Activated CD4-positive, CD25-positive, alpha-beta regulatory T cell treated with anti-CD3 and anti-CD28 coated beads, Interleukin-2, amount 50 U/mL, for 16 hours (primary cell): ENCODE data around the gene UGT2B7.
"Not testable (repeated sequence)": the region's sequence is repeated elsewhere in the genome, so short reads cannot be mapped to it uniquely, and the experiment has no call there.

ENCODE experiments used
- DNase-seq: peaks from one replicate; pipeline ENCODE4 v3.0.0-alpha.2; 2020; ENCODE audit warnings: low read depth, low spot score

UGT2B7 gene

DNA sequence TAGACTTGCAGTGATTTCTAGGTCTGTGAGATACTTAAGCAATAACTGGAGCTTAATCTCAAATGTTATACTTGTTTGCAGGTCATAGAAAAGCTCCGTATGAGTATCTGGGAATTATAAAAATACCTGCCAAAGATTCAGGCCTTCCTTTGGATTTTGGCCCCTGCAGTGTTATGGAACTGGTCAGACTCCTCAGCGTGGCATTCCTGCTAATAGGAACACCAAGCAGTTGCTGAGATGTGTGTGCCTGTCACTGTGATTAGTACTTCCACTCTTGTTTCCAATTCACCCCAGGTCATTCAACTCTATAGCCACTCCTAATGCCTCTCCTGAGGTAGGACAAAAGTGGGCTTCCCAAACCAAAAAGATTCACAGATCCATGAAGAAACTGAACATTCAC lies 7.8 kb upstream of the UGT2B7 start:
- no peak for DNase-seq

DNA sequence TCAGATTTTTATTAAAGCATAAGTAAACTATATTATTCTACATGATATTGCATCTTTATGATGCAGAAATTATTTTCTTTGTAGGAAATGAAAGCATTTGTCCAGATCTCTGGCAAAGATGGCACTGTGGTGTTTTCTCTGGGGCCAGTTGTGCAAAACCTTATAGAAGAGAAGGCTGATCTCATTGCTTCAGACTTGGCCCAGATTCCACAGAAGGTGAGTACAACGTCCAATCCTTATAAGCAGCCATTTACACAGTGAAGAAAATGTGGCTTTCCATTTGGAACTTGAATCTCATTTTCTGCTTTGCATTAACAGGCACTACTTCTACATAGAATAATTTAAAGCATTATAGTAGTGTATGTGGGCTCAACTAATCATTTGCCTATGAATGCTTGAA lies 6.9 kb upstream of the UGT2B7 start:
- no peak for DNase-seq

DNA sequence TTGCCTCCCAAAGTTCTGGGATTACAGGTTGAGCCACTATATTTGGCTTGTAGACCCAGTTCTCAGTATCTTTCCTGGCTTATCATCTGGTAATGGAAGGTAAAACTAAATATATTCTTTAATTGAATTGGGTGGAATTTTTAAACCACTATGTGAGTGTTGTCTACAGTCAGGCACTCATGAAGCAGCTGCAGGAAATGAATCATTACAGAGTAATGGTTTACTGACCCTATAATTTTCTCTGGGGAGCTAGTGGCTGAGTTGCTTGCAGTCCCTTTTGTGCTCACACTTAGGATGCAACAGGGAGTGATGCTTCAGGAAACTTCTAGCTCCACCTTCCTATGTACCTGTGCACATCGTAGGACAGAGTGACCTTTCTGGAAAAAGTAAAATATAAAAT lies 4.1 kb upstream of the UGT2B7 start:
- DNase-seq, result no peak

DNA sequence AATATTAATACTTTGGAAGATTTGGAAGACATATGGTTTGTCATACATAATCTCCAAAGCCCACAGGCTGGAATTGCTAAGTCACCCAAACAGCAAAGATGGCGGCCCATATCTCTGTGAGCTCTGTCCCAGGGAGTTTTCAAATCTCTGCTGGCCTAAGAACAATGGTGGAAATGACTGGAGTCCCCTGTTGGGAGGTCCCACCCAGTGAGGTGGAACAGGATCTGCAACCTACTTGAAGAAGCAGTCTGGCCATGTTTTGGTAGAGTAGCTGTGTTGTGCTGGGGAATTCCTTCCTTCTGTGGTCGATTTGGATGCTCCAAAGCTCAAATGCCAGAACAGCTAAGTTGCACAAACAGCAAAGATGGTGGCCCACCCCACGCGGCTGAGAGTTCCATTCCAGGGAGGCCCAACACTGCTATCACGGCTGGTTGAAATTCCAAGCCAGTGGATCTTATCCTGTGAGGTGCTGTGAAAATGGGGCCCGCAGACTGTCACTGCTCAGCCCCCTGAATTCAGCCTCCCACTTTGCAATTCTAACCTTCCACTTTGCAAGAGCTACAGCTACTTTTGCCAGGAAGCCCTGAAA lies 3.2 kb upstream of the UGT2B7 start:
- no peak for DNase-seq

DNA sequence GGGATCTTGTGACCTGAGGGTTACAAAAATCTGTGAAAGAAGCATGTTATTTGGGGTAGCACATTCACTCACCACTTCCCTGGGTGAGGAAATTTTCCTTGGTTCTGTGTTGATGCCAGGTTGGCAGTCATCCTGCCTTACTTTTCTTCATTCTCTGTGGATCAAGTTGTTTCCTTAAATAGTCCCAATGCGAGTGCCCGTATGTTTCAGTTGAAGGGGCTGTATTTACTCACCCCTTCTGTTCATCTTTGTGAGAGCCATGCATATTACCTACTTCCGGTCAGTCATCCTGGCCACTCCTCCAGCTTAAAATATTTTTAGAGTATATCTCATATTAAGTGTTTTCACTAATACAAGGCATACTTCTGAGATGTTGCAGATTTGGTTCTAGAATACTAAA lies 2.6 kb upstream of the UGT2B7 start:
- no peak for DNase-seq

DNA sequence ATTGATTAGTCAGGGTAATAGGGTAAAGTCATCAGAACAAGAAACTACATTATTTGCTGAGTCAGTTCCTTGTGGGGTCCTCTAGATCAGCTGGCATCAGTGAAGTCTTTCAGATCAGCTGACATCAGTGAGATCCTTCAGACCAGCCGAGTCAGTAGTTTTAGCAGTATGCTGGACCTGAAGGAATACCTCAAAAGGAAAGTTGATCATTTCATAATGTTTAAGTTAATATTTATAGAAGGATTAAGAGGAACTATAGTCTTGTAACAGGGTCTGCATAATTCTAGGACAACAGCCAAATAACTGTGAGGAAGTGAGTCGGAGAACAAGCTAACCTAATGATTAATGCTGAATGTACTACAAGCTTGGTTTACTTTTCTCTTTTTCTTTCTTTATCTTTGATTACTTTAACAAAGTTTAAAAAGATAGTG lies 958 bp upstream of the UGT2B7 start:
- DNase-seq, result no peak

DNA sequence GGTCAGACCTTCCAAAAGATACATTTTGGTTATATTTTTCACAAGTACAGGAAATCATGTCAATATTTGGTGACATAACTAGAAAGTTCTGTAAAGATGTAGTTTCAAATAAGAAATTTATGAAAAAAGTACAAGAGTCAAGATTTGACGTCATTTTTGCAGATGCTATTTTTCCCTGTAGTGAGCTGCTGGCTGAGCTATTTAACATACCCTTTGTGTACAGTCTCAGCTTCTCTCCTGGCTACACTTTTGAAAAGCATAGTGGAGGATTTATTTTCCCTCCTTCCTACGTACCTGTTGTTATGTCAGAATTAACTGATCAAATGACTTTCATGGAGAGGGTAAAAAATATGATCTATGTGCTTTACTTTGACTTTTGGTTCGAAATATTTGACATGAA lies 536 bp downstream of the UGT2B7 start:
- DNase-seq, result no peak

DNA sequence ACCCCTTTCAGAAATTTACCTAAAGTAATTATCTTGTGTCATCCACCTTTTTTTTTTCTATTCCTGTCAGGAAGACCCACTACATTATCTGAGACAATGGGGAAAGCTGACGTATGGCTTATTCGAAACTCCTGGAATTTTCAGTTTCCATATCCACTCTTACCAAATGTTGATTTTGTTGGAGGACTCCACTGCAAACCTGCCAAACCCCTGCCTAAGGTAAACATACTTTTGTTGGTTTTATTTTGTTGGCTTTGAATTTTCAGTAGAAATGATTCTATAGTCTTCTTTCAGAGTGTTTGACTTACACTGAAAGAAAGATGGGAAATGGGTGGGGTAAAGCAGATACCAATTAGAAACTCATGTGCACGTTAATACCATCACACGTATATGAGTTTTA lies 2.2 kb downstream of the UGT2B7 start:
- no peak for DNase-seq

DNA sequence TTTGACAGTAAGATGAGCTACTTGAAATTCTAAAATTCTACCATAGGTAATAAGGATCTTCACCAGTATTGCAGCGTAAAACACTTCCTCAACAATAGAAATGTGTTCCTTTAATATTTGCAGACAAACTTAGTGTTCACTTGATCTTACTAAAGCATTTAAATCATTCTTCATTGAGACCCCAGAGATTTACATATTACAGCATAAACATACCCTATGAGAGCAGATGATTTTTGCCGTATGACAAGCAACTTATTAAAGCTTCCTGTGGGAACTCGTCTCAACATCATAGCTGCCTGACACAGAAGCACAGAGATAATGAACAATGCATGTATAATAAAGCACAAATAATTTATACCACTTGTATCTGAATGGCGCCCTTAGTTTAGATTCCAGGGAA lies 3.6 kb downstream of the UGT2B7 start:
- DNase-seq, result no peak

DNA sequence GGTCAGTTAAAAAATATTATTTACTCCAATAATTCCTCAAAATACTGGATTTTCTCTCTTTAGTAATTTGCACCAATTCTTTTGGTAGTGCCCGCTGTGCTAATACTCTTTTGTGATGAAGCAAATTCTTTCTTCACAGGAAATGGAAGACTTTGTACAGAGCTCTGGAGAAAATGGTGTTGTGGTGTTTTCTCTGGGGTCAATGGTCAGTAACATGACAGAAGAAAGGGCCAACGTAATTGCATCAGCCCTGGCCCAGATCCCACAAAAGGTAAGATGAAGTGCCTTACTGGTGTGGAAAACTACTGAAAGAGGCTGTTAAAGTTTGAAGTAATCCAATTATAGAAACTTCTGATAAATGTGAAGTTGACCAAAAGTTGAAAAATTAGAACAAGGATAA lies 6.4 kb downstream of the UGT2B7 start:
- DNase-seq, result not testable (repeated sequence)

DNA sequence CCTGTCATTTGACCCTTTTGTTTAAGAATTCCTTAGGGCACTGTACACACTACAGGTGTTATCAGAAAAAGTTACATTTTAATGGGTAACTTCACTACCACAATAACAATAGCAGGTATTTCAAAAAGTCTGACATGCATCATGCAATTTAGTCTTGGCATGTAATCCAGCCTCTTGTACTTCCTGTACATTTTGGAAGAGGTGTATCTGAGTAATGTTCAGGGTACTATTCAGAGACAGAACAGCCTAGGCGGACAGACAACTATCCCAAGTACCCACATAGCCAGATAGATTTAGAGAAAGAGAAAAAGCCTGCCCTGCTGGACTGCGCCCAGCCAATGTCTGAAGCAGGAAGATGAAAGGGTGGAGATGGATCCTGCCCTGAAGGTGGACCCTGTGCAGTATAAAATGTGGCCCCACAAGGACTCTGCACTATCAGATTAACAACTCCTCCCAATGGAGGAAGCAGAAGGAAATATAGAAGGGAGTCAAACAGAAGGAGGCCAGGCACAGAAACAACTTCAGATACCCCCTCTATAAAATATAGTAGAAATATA lies 8.5 kb downstream of the UGT2B7 start:
- no peak for DNase-seq

DNA sequence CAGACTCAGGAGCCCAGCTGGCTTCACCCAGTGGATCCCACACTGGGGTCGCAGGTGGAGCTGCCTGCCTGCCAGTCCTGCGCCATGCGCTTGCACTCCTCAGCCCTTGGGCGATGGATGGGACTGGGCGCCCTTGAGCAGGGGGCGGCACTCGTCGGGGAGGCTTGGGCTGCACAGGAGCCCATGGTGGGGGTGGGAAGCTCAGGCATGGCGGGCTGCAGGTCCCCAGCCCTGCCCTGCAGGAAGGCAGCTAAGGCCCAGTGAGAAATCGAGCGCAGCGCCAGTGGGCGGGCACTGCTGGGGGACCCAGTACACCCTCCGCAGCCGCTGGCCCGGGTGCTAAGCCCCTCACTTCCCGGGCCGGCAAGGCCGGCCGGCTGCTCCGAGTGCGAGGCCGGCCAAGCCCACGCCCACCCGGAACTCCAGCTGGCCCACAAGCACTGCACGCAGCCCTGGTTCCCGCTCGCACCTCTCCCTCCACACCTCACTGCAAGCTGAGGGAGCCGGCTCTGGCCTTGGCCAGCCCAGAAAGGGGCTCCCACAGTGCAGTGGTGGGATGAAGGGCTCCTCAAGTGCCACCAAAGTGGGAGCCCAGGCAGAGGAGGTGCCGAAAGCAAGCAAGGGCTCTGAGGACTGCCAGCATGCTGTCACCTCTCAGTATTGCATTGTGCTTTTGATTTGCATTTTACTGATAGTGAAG lies 19.0 kb downstream of the UGT2B7 start:
- DNase-seq, result not testable (repeated sequence)

DNA sequence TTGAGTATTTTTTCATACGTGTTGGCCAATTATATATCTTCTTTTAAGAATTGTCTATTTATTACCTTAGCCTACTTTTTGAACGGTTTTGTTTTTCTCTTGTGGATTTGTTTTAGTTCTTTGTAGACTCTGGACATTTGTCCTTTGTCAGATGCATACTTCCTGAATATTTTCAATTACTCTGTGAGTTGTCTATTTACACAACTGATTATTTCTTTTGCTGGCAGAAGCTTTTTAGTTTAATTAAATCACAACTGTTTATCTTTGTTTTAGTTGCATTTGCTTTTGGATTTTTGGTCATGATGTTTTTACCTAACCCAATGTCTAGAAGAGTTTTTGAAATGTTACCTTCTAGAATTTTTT lies 19.6 kb downstream of the UGT2B7 start:
- no peak for DNase-seq

DNA sequence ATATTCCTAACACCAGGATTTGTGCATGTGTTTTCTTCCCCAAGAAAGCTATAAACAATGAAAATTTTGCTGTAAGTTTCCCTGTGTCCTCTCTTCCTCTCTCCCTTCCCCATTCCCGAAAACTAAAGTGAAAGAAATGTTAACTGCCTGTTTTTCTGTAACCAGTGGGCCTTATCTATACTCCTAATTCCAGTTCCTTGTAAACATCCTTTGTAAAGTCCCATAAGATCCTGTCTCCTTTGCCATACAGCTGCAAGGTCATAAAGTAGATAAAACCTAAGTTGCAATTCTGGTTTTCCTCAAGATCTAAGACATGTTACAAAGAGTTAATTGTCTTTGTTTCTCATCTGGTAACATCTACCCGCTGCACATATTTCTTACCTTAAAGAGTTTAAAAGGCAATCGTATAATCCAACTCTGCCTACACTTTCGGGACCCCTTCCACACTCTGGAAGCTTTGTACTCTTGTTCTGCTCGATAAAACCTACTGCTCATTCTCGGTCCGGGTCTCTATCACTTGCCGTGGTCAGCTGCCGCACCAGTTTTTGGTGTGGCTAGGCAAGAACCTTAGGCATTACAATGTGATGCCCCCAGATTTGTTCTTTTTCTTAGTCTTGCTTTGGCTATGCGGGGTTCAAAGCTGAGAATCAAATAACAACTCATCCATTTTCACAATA lies 20.5 kb downstream of the UGT2B7 start:
- no peak for DNase-seq

DNA sequence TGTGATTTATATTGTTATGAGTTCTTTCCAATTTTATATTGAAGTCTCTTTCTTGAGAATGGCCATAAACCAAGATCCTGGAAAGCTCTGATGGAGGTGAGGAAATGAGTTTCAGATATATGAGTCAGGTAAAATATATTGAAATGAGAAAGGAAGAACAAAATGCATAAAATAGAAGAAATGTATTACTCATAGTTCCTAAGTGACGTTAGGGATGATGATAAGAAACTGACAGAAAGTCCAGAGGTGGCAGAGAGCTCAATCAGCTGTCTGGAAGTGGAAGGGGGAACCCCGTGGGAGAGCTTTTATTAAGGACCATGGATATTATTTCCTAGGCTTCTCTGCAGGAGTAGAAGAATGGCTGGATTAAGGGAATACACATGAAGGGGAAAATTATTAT lies 24.6 kb downstream of the UGT2B7 start:
- no peak for DNase-seq

DNA sequence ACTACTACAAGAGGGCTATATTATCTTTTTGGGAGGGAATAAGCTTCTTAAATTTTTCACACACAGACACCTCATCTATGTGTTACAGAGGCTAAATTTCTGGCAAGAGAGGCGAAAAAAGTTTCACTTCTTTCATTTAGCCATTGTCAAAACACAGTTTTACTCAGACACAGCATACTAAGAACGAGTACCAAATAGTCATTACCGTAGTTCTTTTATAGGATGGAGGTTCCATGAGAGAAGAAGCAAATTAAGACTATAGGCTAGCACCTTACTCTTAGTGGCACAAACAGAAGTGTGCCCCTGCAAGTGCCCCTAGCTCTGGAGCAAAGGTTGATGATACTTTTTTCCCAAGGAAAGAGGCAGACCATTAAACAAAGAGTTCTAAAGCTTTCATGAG lies 26.2 kb downstream of the UGT2B7 start:
- no peak for DNase-seq

DNA sequence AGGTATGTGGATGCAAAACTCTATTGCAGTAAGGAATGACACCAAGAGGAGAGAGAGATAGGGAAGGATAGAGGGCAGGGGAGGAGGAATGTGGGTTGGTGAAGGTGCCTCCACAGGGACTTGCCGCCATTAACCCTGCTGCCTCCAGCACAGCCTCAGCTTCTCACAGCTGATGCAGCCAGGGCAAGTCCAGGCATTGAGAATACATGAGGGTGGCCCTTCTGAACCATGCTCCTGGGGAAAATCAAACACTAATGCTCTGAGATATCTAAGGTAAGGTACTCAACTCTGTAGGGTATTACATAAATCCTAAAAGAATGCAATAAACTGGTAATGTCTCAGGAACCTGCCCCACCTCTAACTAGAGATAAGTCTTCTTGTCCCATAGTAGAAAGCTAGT lies 28.7 kb downstream of the UGT2B7 start:
- DNase-seq, result no peak

DNA sequence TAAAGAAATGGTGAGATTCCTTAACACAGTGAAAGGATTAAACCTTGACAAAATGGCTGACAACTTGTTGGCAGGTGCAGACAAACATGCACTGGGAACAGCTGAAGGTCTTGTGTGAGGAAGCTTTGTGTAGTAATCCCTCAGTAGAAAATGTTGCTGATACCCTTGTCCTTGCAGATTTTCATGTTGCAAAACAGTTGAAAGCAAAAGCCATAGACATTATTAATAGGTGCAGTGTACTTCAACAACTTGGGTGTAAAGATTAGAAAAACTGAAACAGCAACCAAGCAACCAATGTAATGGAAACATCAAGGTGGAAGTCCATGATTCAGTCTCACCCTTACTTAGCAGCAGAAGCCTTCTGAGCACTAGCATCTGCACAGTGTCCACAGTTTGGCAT lies 29.8 kb downstream of the UGT2B7 start:
- no peak for DNase-seq

DNA sequence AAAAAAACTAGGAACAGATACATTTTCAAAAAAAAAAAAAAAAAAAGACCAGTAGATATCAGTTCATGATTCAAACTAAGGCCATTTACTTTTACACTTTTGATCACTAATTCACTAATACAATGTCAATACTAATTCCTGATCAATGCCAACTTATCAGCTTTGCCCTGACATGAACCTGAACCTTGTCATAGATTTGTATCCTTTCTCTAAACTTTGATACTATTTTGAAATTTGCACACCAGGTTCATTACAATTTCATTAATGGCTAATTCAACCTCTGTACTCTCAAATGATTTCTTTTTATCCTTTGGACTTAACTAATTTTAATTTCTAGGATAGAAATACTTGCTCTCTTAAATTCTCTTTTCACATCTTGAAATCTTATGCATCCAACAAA lies 37.7 kb downstream of the UGT2B7 start:
- DNase-seq, result no peak

DNA sequence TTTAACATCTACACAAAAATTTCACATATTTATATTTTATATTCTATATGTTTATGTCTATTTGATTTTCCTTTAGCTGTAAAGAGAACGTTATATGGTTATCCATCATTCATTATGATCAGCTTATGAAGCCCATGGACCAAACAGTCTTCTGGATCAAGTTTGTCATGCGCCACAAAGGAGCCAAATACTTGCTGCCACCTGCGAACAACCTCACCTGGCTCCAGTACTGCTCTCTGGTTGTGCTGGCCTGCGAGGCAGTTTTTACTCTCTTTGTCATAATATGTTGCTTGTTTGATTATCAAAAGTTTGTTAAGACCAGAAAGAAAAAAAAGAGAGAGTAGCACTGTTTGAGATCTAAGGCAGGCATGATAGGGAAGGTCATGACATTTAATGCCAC lies 38.2 kb downstream of the UGT2B7 start:
- no peak for DNase-seq

DNA sequence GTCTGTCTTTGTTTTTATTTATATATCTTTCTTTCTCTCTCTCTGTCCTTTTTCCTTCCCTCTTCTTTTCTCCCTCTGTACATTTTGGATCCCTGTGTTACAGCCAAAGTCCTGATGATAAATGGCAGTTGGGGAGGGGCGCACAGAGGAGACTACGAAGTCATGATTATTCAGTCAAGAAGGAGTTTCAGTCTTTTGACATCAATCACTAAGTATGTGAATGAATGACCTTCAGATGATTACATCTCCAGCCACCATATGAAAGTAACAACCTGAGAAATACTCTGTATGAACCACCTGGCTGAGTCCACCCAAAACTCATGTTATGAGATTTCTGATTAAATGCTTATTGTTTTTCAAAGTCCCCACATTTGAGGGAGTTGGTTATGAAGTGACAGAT lies 45.0 kb downstream of the UGT2B7 start:
- no peak for DNase-seq

DNA sequence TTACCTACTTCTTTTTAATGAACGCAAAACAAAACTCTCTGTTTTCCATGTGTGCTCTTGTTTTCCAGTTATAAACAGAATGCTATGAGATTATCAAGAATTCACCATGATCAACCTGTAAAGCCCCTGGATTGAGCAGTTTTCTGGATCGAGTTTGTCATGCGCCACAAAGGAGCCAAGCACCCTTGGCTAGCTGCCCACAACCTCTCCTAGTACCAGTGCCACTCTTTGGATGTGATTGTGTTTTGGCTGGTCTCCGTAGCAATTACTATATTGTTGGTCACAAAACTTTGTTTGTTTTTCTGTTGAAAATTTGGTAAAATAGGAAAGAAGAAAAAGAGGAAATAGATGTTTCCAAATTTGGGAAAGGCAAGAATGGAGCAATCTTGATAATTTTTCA lies 51.1 kb downstream of the UGT2B7 start:
- no peak for DNase-seq

DNA sequence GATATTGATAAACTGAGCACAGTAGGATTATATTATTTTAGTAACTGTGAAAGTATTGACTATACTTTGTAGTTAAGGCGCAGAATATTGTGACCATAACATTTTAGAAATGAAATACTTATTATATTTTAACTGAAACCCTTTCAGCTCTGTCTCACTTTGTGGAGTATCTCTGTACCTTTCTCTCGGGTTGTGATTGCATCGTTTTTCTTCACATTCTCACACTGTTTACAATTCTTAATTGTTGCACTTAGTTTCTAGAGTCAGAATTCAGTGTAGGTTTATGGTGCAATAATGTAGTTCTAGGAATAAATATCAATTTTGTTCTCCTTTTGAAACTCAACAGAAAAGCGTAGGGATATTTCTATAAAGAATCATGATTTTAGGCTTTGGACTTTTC lies 57.7 kb downstream of the UGT2B7 start:
- DNase-seq, result no peak
